Eye (tissue), 1 donor: Measurements from ENCODE around the gene UNC79.

Experiments
- DNase-seq: peaks from one replicate; pipeline ENCODE4 v3.0.0-alpha.2; 2015

The UNC79 gene

GRCh38 chr14:93733231-93733630, 302.5 kb downstream of the UNC79 start:
- no peak for DNase-seq

DNA sequence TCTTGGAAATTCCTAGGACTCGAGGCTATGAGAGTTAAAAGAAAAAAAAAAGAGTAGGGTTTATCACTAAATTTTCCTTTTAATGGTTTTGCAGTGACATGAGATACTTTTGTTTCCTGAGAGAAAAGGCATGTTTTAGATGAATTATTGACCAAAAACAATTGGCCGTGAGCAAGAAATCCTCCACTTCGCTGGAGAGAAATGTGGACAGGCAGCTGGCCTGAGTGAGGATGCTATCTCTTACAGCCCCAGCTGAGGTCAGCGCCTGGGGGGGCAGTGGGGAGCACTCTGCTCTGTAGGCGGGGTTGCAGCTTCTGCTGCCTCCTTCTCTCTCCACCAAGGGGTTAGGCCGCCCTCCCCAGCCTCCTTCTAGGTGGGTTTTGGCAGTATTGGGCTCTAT, 302.9 kb downstream of the UNC79 start:
- DNase-seq: peak; percentile 45

- no peak for DNase-seq
Observed at GRCh38 chr14:93734086-93734822, 303.5 kb downstream of the UNC79 start.

GRCh38 chr14:93735206-93735605, 304.5 kb downstream of the UNC79 start:
- no peak for DNase-seq

DNA sequence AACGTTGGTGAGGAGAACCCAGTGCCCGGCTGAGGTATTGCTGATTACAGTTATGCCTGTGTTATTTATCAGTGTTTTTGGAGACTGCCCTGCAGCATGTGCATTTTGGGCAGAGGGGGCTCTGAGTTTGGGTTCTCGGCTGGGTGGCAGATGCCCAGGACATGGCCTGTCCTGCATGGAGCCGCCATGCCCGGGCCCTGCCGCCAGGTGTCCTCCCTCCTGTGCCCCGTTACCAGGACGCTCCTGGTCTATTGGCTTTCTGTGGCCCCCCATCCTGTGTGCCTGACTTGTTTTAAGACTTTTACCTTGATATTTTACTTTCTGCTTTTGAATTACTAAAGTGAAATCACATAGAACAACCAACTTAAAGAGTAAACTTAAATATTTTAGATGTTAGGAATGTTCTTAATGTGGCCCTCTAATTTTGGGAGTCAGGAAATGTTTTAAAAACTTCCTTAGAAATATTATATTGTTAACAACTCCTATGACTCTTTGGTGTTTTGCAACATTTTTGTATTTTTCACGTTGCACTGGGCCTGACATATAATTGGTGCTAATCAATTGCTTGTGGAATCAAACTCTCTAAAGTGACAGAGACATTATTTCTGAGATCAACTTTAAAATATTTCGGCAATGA, 305.8 kb downstream of the UNC79 start:
- DNase-seq: no peak

DNA sequence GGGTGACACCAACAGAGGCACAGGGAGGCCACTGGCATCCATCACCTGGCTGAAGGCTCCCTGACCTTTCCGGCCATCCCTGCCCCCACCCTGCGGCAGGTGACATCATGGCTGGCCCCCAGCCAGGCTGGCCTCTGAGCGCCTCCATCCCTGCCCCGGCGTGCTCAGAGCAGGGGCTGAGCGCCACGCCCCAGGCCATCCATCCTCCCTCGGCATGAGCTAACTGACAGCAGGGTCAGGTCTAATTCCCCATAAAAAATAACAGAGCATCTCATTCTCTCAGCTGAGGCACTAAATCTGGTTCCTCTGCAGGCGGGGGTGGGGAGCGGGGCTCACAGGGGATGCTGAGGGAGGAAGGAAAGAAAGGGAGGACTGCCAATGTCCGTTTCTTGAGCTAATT, 306.9 kb downstream of the UNC79 start:
- DNase-seq: no peak

DNA sequence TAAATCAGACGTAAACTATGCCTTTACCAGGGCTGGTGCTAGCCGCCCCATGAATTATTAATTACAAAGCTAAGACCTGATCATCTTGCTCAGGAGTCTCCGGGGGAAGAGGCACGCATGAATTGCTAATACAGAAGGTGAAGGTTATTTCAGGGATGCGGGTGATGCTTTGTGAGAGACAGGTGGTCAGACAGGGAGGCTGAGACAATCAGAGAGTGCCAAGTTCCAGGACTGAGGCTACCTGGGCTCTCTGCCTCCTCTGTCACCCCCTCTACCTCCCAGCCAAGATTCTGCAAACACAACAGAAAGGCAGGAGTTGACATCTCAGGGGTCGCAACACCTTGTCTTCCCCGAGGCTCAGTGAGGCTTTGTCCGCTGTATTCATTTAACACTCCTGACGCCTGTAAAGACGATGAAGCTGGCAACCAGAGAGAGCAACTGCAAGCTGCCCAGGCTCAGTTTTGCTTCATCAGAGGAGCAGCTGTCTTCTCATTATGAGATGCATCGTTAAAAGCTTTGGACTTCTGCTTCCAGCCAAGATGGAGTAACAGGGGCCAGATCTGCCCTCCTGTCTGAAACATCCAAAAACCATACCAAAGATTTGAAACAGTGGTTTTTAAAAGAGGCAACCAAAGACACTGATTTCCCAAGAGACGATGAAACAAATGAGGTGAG, 311.0 kb downstream of the UNC79 start:
- peak; percentile 52 for DNase-seq

GRCh38 chr14:93742761-93743160, 312.0 kb downstream of the UNC79 start:
- DNase-seq: no peak

DNA sequence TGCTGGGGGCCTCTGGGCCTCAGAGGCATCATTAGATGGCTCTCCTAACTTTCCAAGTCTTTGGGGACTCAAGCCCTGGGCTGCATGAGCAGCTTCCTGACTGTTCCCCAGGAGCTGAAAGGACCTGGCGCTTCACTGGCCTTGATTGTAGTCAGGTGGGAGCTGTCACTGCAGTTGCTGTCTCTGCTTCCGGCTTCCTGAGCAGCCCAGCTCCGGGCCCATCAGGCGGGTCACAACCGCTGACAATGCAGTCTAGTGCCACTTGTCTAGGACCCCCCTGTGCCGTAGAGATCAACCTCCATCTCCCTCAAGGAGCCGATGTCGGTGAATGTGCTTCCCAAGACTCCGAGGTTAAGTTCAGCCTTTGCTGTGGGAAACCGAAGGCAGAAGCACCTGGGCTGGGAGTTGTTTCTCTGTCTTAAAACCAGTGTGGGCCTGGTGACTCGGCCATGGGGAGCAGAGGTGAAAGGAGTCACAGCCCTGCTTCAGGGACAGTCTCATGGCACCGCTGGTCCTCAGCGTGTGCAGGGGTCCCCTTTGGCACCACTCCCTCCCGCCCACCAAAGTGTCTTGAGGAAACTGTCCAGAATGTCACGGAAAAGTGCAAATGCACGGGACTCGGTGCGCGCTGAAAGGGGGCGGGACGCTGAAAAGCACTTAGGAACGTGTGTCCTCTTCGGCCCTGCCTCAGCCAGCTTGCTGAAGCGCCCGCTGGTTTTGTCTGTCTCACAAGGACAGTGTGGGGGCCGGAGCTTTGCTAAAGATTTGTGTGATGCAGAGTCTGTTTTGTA, 312.7 kb downstream of the UNC79 start:
- DNase-seq: no peak

- DNase-seq: no peak
Observed at GRCh38 chr14:93744176-93744575, 313.4 kb downstream of the UNC79 start.

DNA sequence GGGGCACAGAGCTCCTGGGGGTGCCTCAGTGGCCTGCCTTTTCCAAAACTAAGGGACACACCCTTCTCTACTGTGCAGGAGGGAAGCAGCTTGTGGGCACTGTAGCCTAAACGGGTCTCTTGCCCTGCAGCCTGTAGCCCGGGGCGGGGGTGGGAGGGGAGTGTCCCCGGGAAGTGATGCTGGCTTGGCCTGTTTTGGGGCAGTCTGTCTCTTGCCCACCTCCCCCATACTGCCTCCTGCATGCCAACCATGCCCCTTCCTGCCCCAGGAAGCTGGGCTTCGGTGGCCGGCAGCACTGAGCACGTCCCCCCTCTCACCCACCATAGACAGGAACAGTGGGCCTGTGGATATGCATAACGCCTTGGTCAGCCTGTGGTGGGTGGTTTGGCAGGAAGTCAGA, 314.1 kb downstream of the UNC79 start:
- no peak for DNase-seq

DNA sequence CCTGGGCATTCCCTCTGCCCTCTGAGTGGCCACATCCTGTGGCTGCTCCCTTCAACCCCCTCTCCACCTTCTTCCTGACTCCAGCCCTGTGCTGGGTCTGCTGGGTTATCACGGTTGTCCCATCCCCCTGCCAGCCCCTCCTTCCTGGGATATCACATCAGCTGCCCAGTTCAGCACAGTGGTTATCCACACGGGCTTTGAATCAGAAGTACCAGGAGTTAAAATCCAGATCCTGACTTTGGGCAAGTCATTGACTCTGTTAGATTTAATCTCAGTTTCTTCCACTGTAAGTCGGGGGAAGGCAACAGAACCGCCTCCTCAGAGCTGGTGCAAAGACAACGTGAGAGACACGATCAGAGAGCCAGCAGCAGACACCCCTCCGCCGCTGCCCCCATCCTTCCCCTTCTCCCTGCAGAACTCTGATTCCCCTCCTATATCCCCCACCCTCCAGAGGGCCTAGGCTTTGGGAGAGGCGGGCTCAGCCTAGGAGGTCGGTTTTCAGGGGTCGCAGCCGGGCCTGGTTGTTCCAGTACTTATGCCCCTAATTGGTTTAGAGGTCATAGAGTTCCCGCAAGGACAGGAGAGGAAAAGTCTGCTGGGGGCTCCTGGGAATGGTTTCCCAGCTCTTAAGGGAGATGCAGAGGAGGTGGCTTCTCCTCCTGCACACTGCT, 315.0 kb downstream of the UNC79 start:
- DNase-seq: no peak

- no peak for DNase-seq
Observed at GRCh38 chr14:93747102-93747501, 316.4 kb downstream of the UNC79 start.

DNA sequence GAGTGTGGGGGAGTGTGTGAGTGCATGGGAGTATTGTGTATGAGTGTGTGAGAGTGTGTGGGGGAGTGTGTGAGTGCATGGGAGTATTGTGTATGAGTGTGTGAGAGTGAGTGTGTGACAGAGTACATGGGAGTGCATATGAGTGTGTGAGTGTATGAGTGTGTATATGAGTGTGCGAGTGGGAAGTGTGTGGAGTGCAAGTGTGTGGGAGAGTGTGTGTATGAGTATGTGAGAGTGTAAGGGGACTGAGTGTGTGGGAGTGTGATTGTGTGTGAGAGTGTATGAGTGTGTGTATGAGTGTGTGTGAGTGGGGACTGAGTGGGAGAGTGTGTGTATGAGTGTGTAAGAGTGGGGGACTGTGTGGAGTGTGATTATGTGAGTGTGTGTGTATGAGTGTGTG, 316.8 kb downstream of the UNC79 start:
- DNase-seq: no peak

- DNase-seq: peak; percentile 78
Observed at GRCh38 chr14:93748208-93749075, 317.7 kb downstream of the UNC79 start.

- DNase-seq: no peak
Observed at GRCh38 chr14:93749076-93749420, 318.3 kb downstream of the UNC79 start.

DNA sequence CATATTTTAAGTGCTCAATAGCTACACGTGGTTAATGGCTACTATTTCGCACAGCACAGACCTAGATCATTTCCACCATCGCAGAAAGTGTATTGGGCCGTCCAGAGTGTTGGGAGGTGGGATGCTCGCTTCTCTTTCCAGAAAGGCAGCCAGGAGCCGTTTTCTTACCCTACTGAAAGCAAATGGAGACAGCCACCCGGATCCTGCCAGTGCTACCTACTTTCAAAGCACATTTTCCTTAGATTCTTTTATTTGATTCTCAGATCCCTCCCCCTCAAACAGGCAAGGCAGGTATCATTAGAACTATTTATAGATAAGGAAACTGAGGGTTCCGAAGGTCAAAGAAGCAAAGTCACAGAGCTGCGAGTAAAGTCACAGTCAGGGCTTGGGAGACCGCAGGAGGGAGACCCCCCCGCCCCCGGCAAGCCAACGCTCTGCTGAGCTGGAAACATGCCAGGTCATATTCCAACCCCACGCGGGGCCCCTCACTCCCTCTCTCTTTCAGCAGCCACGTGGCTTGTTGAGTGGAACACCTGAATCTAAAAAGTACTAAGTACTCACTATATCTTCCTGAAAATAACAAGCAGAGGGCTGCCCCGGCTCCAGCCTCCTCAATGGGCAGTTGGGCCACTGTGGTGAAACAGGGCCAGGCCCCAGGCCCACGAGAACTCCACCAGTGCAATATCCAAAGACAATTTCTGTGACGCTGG, 321.4 kb downstream of the UNC79 start:
- DNase-seq: no peak

- DNase-seq: no peak
Observed at GRCh38 chr14:93752980-93753561, 322.3 kb downstream of the UNC79 start.

DNA sequence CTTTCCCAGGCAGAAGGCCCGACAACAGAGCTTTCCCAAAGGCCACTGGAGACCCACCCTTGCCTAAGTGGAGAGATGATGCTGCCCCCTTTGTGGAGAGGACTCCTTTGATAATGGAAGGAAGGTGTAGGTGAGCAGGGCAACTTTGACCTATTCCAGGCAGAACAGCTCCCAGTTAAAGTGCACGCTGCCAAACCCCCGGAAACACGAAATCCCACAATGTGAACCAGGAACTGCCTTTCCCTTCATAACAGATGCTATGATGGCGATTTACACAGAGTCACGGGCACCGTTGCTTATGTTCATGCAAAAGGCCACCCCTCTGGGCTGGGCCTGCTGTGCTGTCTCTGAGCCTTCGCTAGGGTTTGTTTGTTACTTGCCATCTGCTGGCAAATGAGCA, 322.9 kb downstream of the UNC79 start:
- DNase-seq: no peak

GRCh38 chr14:93757206-93757605, 326.5 kb downstream of the UNC79 start:
- no peak for DNase-seq
